Measurements from ENCODE around the gene MYEOV. TPM values are rescaled to one million over a fixed set of nuclear protein-coding genes. Genes with fewer than 3 reads are reported as not detected.

The MYEOV gene
- total RNA-seq, 1 experiment from 2014 or later, result 0.22 TPM

GRCh38 chr11:69307871-69308431 lies 14.0 kb downstream of the MYEOV start:
- Histone ChIP-seq H2BK5ac (ENCODE audit: insufficient read length, low read length) (no peak overlapping the region), H3T11ph (ENCODE audit: low read length) (no peak overlapping the region), H3K23me2 (ENCODE audit: insufficient read length, low read depth, low read length, poor library complexity, severe bottlenecking) (no peaks in the 10 kb centered on the region), H2BK120ac (ENCODE audit: low read depth, low read length, poor library complexity, severe bottlenecking) (no peak overlapping the region), H2BK20ac (ENCODE audit: low read depth, low read length, poor library complexity, severe bottlenecking) (no peak overlapping the region), H3K9me3 (ENCODE audit: control insufficient read depth, low read depth, low read length) (no peaks in the 10 kb centered on the region), H4K20me1 (ENCODE audit: control insufficient read depth, insufficient read depth, insufficient read length) (no peaks in the 10 kb centered on the region), H2AFZ (ENCODE audit: low read length) (no peak overlapping the region), H4K5ac (ENCODE audit: insufficient read length, low read depth, low read length) (no peak overlapping the region), H3K9ac (ENCODE audit: extremely low read depth, insufficient read length, low read length) (no peak overlapping the region), H3K79me2 (ENCODE audit: insufficient read depth, low read length) (no peaks in the 10 kb centered on the region), H3K14ac (ENCODE audit: insufficient read depth, low read length) (no peak overlapping the region; the same call in 1 of the 2 replicates), H3K27me3 (ENCODE audit: insufficient read depth, low read length) (no peaks in the 10 kb centered on the region), H3K56ac (ENCODE audit: insufficient read length, low read depth, low read length) (no peak overlapping the region), H3K23ac (ENCODE audit: insufficient read length, low read depth, low read length) (no peak overlapping the region), H3K4ac (ENCODE audit: low read depth, low read length) (no peak overlapping the region), H4K8ac (replicated peaks; ENCODE audit: insufficient read length, low read depth, low read length) (no peak overlapping the region), H3K27ac (ENCODE audit: insufficient read length, low read depth, low read length) (no peak overlapping the region), H3K4me2 (ENCODE audit: insufficient read depth, insufficient read length, low read length) (no peak overlapping the region), H3K79me1 (ENCODE audit: insufficient read depth, low read depth, low read length, poor library complexity, severe bottlenecking) (no peaks in the 10 kb centered on the region), H2BK15ac (ENCODE audit: low read depth, low read length) (no peak overlapping the region), H3K18ac (ENCODE audit: insufficient read length, low read depth, low read length) (no peak overlapping the region), H3K4me1 (ENCODE audit: insufficient read depth, low read length) (no peaks in the 10 kb centered on the region), H4K91ac (ENCODE audit: insufficient read length, low read depth, low read length) (no peak overlapping the region), H2AK5ac (ENCODE audit: insufficient read length, low read length) (no peak overlapping the region), H2BK12ac (ENCODE audit: insufficient read length, low read depth, low read length) (no peak overlapping the region)
- Mint-ChIP-seq H3K27ac (peak overlapping the region in 1 of 3 experiments; percentile 60; a peak in 1 of 7 replicates), H3K27me3 (ENCODE audit: low read depth) (peaks cover 8% of the 10 kb centered on the region), H3K36me3 (ENCODE audit: insufficient read depth in 1 of 3, low read depth in 3 of 3) (no peaks in the 10 kb centered on the region), H3K4me3 (no peak overlapping the region), H3K9me3 (no peaks in the 10 kb centered on the region), H3K4me1 (peaks cover 3 to 12% of the 10 kb centered on the region in 2 experiments)
- DNase-seq, result no peak
- WGBS (ENCODE audit: extremely low coverage, insufficient read length, low lambda C conversion rate), result no CpG with 5 or more reads among the region's 12 CpGs
- no peak for TF ChIP-seq CTCF (conservative IDR thresholded peaks at IDR 0.05)

Data from H9 (cell line).